GM18508 (cell line): Measurements from ENCODE around the gene ZFAND4.
"Not testable (repeated sequence)": the region's sequence is repeated elsewhere in the genome, so short reads cannot be mapped to it uniquely, and the experiment has no call there.

Source experiments
- ATAC-seq: cut with Tn5 transposase; IDR thresholded peaks from one replicate; pipeline ENCODE4 v1.9.1; 2021; ENCODE audit warnings: moderate number of reproducible peaks; ENCODE audit not compliant: insufficient read depth, unreplicated experiment

The ZFAND4 gene

GRCh38 chr10:45672181-45673073 is at the start of gene ZFAND4:
ZFAND4 (minus strand) TSS chr10:45672772; CDS start chr10:45663725, 9,047 bp downstream.
- peak; percentile 97 for ATAC-seq

DNA sequence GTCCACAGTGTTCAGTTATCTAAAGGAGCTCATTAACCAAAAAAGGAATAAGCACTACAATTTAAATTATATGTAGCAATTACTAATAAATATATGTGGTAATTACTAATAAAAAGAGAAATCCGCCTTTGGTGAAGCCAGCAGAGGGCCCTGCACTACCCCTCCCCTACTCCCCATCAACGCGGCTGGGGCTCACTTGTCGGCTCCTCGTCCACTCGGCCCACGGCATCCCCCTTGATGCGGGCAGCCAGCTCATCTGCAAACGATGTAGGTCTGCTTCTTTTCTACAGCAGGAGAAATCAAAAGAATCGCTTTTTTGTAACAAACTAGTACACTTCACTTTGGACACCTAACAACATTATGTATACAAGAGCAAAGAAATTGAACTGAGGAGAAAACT is 48.9 kb upstream of the ZFAND4 start:
- ATAC-seq = not testable (repeated sequence)

DNA sequence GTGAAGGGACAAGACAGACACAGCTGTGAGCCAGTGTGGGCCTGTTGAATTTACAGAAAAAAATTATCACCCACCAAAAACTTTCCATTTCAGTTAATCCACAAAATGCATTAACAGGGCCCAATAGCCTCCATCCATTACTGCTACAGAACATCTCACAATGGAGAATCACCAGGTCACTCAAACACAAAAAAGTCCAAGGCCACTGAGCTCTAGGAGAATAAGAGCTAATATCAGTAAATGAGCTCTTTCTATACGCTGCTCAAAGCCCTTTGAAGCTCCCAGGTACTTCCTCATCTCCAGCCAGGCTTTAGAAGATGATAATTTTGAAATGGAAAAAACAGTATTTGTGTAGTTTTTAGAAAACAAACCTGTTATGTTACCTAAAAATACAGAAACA is 45.1 kb upstream of the ZFAND4 start:
- not testable (repeated sequence) for ATAC-seq

GRCh38 chr10:45717053-45717452 is 44.5 kb upstream of the ZFAND4 start:
- ATAC-seq = not testable (repeated sequence)

DNA sequence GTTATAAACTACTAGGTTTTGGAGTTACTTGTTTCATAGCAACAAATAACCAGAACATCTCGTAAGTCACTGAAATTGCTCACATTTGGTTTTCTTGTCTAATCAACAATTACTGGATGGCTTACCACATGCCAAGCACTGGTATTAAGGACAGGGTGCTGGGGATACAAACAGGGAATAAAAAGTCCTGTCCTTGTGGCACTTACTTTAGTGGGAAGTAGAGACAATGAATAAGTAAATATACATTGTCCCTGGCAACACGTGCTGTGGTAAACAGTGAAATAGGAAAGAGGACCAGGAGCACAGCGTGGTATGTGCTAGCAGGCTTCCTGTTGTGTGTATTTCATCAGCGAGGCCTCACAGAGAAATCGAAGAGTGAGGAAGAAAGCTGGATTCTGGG is 38.7 kb upstream of the ZFAND4 start:
- not testable (repeated sequence) for ATAC-seq

- peak; percentile 71 for ATAC-seq
These were observed 37.7 kb upstream of the ZFAND4 start for GRCh38 chr10:45710200-45710796.

GRCh38 chr10:45678467-45678866 is 5.9 kb upstream of the ZFAND4 start:
- ATAC-seq = not testable (repeated sequence)

DNA sequence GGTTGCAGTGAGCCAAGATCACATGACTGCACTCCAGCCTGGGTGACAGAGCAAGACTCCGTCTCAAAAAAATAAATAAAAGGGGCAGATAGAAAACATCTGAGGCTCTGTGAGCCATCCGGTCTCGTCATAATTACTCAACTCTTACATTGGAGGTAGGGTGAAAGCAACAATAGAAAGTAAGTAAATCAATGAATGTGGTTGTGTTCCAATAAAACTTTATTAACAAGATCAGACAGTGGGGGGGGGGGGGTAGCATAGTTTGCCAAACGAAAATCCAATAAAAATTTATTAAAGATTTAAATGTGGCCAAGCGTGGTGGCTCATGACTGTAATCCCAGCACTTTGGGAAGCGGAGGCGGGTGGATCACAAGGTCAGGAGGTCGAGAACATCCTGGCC is 2.8 kb upstream of the ZFAND4 start:
- no peak for ATAC-seq

DNA sequence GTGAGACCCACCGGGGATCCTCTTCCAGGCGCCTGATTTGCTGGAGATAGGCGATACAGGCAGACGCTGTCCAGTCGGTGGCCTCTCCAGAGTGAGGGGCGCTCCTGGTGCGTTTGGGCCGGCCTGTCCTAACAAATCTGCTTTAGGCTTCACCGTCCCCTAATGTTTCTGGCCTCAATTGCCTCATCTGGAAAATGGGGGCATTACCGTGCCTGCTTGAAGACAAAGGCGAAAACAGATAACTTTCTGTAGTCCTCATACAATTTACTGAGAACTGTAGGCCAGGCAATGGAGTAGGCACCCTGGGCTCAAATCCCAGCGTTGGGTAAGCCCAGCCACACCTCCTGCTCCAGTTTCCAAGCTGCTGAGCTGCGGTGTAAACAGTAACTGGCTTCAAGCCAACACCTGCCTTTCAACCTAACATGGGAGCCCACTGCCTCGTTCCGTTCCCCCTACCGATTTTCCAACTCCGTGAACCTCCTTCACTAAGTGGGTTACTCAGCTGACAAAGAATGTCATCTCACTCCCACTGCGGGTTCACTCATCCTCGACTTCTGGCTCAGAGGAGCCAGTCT is 589 bp upstream of the ZFAND4 start:
- ATAC-seq = no peak

GRCh38 chr10:45671300-45671699 is 1.3 kb downstream of the ZFAND4 start:
- not testable (repeated sequence) for ATAC-seq

GRCh38 chr10:45669897-45670296 is 2.7 kb downstream of the ZFAND4 start:
- ATAC-seq = not testable (repeated sequence)

- ATAC-seq = no peak
These were observed 11.6 kb downstream of the ZFAND4 start for GRCh38 chr10:45660876-45661411.

- no peak for ATAC-seq
These were observed 15.3 kb downstream of the ZFAND4 start for GRCh38 chr10:45657033-45657926.

- ATAC-seq = no peak
These were observed 17.4 kb downstream of the ZFAND4 start for GRCh38 chr10:45655219-45655618.

DNA sequence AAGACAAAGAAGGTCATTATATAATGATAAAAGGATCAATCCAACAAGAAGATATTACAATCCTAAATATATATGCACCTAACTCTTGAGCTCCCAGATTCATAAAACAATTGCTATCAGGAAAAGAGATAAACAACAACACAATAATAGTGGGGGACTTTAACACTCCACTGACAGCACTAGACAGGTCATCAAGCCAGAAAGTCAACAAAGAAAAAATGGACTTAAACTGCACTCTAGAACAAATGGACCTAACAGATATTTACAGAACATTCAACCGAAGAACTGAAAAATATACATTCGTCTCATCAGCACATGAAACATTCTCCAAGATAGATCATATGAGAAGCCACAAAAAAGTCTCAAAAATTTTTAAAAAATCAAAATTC is 17.8 kb downstream of the ZFAND4 start:
- ATAC-seq = not testable (repeated sequence)

DNA sequence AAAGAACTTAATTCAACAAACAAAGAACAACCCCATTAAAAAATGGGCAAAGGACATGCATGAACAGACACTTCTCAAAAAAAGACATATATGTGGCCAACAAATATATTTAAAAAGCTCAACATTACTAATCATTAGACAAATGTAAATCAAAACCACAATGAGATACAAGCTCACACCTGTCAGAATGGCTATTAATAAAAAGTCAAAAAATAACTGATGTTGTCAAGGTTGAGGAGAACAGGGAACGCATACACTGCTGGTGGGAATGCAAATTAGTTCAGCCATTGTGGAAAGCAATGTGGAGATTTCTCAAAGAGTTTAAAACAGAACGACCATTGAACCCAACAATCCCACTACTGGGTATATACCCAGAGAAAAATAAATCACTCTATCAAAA is 19.1 kb downstream of the ZFAND4 start:
- peak; percentile 50 for ATAC-seq

- no peak for ATAC-seq
These were observed 20.1 kb downstream of the ZFAND4 start for GRCh38 chr10:45652511-45652910.

DNA sequence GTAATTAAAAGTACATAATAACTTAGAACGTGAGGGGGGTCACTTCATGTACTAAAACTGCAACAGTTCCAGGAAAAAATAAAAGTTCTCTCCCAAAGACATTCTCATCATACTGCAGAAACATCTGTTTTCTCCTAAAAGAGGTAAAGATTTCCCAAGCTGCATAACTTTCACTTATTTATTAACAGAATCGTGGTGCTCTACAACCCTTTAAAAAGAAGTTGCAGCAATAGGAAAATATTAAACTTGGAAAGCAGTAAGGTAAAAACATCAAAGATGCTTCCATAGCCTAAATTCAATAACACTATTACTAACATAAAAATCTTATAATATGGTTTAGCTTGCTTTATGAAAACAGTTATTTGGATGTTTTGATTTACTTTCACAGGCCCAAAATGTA is 23.3 kb downstream of the ZFAND4 start:
- no peak for ATAC-seq

- ATAC-seq = no peak
These were observed 25.5 kb downstream of the ZFAND4 start for GRCh38 chr10:45647118-45647517.
